ENCODE results near the gene NUAK1.
A peak's percentile ranks its signal among the peaks of the same experiment; 100 is the strongest.

NUAK1 gene

GRCh38 chr12:106131676-106132075, 7.1 kb downstream of the NUAK1 start:
- no peak for DNase-seq (ENCODE audit: low spot score)

GRCh38 chr12:106130474-106131113, 8.2 kb downstream of the NUAK1 start:
- DNase-seq (ENCODE audit: low spot score): no peak

GRCh38 chr12:106128585-106129328, 10.0 kb downstream of the NUAK1 start:
- DNase-seq (ENCODE audit: low spot score): no peak

DNA sequence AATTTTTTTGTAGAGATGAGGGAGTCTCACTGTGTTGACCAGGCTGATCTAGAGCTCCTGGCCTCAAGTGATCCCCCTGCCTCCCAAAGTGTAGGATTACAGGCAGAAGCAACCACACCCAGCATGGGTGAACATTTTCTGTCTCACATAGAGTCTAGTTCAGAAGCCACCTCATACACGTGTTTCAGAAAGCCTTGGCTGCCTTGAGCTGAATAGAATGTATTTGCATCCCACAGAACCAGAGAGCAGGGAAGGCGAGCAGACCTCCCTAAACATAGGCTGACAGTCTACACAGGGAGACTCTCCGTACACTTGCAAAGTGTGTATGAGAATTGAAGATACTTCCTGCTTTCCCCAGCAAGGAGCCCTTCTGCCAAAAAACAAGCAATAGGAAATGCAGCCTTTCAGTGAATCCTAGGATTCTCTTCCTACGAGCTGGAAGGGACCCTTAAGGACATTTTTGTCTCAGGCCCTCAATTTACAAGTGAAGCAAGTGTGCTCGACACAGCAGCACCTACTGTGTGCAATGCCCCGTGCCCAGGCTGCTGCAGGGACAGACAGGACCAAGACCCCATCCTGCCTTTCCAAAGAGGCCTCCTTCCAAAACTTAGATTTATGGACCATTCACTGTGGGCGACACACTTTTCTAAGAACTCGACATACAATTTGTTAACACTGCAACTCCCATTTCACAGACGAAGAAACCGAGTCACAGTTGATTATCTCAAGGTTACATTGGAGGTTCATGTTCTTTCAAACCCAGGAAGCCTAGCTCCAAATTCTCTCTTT, 11.2 kb downstream of the NUAK1 start:
- no peak for DNase-seq (ENCODE audit: low spot score)

DNA sequence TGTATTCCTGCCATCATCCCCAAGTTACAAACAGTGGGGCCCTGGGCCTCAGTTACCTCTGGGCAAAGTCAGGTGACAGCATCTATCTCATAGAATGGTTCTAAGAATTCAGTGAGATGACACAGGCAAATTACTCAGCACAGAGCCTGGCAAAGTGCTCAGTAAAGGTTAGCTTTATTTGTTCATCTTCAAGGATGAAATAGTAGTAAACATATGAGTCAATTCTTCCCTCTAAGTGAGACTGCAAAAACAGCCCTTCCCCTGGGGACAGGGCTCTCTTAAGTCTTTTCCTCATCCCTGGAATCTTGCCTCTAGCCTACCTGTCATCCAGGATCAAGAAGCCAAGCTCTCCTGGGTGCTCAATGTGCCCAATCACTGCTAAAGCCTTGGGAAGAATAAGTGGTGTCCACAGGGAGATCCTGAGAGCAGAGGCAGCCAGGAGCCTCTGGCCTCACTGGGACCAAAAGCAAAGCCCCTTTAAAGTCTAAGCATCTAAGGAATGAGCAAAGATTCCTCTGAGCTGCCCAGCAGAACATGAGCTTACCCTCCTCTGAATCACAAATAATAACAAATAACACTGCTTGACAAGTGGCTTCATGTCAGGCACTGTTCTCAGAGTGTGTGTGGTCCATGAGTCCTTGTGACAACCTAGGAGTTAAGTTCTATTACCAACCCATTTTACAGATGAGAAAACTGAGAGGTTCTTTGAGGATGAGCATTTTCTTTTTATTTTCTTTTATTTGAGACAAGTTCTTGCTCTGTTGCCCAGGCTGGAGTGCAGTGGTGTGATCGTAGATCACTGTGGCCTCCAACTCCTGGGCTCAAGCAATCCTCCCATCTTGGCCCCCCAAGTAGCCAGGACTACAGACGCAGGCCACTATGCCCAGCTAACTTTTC, 12.1 kb downstream of the NUAK1 start:
- no peak for DNase-seq (ENCODE audit: low spot score)

DNA sequence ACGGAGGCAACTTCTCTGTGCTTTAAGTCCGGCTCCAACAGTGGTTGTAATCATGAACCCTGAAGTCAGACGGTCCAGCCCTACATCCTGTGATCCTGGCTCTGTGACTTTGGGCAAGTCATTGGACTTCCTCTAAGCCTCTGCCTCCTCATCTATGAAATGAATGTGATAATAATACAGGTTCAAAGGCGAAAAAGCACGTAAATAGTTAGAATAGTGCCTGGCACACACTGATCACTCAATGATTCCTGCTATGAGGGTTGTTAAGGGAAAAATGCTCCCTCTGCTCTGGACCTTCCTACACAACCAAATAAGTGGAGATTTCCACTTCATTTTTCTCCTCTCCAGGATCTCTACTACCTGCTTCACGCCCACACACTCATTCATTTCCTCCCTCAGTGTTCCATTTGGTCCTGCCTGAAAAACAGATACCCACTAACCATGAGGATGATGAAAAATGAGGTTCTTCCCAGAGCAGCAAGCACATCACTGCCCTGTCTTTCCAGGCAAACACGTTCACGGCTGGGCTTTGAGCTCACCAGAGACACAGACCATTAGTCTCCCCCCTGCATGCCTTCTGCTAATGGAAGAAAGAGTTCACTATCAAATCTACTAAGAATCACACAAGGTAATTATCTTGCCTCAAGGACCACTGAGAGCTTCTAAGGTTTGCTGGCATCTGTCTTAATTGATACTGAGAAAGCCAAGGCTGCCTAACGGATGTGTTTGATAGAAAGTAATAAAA, 13.2 kb downstream of the NUAK1 start:
- DNase-seq (ENCODE audit: low spot score): peak; percentile 40

DNA sequence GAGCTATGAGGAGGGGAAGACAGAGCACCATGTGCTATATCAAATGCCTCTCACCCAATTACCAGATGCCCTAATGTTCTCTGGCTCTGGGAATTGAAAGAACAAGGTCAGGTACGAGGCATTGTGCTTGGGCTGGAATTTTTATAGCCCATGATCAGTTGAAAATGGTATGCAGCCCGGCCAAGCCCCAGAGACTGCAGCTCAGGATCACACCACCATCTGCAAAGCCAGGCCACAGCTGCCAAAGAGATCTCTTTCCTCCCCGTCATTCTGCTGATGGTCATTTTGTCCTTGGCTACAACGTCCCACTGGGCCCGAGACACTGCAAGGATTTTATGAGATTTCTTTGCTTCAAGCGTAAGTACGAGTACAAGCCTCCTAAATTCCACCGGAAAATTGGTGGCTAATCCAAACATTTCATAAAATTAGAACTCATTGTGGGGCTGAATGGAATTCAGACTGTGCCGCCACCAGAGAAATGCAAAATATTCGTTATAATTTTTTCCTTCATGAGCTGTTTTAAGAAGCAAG, 15.1 kb downstream of the NUAK1 start:
- no peak for DNase-seq (ENCODE audit: low spot score)

DNA sequence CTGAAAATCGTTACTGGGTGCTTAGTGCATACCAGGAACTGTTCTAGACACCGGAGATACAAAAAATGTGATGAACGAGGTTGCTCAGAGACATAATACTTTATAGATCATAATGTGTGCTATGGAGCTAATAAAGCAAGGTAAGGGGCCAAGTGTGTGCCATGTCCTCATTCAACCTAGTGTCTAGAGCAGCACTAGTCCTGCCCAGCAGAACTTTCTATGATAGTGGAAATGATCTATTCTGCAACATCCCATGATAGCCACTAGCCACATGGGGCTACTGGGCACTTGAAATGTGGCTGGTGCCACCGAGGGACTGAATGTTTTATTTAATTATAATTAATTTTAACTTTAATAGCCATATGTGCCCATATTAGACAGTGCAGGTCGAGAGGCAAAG, 15.6 kb downstream of the NUAK1 start:
- no peak for DNase-seq (ENCODE audit: low spot score)

DNA sequence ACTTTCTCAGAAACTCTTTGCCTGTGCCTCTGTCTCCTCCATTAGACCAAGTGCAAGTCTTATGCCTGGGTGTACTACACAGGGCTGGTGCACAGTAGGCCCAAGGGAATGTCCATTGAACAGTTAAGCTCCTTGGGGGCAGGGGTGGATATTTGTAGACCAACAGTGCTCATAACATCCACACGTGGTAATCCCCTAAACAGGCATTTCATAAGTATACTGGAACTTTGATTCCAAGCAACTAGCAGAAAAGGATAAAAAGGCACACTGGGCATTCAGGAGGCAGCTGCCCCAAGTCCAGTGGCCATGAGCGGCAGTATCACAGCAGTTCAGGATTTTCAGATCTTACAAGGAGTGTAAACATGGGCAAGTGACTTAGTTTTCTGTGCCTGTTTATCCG, 16.8 kb downstream of the NUAK1 start:
- no peak for DNase-seq (ENCODE audit: low spot score)

- no peak for DNase-seq (ENCODE audit: low spot score)
Observed at GRCh38 chr12:106120519-106121105, 18.1 kb downstream of the NUAK1 start.

- DNase-seq (ENCODE audit: low spot score): no peak
Observed at GRCh38 chr12:106119301-106119700, 19.5 kb downstream of the NUAK1 start.

DNA sequence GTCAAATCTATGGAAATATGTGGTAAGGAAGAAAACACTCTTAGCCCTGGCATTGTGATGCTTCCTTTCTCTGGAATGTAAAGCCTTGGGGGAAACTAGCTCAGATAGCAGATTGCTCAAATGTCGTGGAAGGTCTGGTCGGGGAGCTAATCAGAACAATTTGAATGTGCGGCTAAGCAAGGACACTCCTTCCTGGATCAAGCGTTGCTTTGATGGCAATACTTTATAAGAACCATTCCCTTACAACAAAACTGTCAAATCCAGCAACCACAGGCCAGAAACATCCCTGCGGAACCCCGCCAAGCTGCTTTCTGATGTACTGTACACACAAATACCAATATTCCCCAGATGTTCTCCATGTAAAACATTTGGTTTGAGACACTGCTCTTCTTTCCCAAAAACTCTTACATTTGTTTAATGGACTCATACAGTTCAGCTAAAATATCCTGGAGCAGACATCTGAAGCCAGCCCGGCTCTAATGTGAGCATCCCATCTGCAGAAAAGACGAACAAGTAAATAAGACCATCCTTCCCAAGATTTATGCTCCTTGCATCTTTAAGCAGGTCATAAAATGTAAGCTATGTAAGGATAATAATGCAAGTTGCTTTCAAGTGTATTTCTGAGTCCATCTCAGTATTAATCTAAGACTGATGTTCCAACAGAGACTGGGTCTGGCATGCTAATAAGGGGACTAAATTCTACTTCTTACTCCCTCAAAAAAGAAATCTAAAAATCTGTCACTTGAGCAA, 20.2 kb downstream of the NUAK1 start:
- DNase-seq (ENCODE audit: low spot score): no peak

DNA sequence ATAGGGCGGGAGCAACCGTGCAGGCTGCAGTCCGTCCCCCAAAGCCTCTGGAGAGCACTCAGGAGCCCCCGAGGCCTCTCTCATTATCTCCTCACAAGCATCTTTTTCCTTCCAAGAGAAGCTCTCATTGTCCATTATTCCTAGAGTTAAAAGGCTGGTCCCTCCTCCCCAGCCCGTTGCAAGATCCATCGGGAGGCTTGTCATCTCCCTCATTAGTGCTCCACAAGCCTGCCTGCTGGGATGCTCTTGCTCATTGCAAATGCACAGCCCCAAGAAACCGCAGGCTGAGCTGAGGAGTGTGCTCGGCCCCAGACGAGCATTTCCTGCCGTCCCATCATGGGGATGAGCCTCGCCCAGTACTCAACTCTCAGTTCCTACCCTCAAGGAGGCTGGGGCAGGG, 23.3 kb downstream of the NUAK1 start:
- DNase-seq (ENCODE audit: low spot score): peak; percentile 46

- DNase-seq (ENCODE audit: low spot score): no peak
Observed at GRCh38 chr12:106114447-106115068, 24.2 kb downstream of the NUAK1 start.

DNA sequence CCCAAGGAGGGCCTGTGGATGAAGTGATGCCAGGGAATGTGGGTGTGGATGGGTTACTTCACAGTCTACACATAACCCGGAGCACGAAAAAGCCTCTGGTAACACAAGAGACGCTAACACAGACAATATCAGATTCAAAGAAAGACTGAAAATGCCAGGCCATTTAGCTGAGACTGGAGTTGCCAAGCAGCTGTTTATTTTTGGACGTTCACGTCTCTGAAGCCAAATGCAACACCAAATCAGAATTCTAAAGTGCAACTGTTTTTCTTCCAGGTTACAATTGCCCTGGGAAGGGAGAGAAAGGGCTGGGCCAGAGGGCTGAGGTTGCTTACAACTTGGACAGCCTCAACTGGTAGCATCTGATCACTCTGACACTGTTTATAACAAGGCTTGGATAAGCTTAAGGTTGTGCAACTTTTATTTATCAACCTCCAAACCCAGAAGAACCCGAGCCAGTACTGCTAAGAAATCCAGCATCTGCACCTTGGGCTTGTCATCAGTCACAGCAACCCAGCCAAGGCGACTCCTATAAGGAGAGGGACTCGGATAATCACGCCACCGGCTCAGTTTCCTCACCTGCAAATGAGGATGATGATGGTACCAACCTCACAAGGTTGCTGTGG, 24.8 kb downstream of the NUAK1 start:
- no peak for DNase-seq (ENCODE audit: low spot score)

- no peak for DNase-seq (ENCODE audit: low spot score)
Observed at GRCh38 chr12:106113446-106113823, 25.3 kb downstream of the NUAK1 start.

GRCh38 chr12:106113042-106113441, 25.7 kb downstream of the NUAK1 start:
- no peak for DNase-seq (ENCODE audit: low spot score)

- DNase-seq (ENCODE audit: low spot score): no peak
Observed at GRCh38 chr12:106112145-106112821, 26.5 kb downstream of the NUAK1 start.

Data from SK-N-DZ (cell line).